Ovary (tissue), 9 donors: Measurements from ENCODE around the gene MAGI1. TPM values are rescaled to one million over a fixed set of nuclear protein-coding genes. Genes with fewer than 3 reads are reported as not detected.

Experiments used
- DNase-seq, 5 donors: peaks; one replicate each; pipeline ENCODE4 v3.0.0-alpha.2; 2019 to 2020
- H3K27ac ChIP-seq, 2 donors: fragments of 200-600 bp; one replicate each; pipeline versions ENCODE4 v1.5.1 to v1.8.0; 2019 to 2022
- H3K27me3 ChIP-seq: fragments of 200-600 bp; one replicate; pipeline ENCODE4 v1.8.0; 2022
- H3K36me3 ChIP-seq: fragments of 200-600 bp; sonication (generic); one replicate; pipeline ENCODE4 v1.5.1; 2019
- H3K4me1 ChIP-seq: one replicate; pipeline ENCODE4 v1.8.1; 2013; ENCODE audit warnings: mild to moderate bottlenecking, moderate library complexity; ENCODE audit not compliant: insufficient read depth
- H3K4me3 ChIP-seq: fragments of 200-600 bp; sonication (generic); one replicate; pipeline ENCODE4 v1.5.1; 2017
- H3K9me3 ChIP-seq, 2 donors: fragments of 200-600 bp in 1 of 2; sonication (generic) in 1 of 2; one replicate each; pipeline versions ENCODE4 v1.5.1 to v1.8.1; 2013 to 2019; ENCODE audit warnings: mild to moderate bottlenecking in 1 of 2, moderate library complexity in 1 of 2
- EP300 ChIP-seq: sonication (generic); formaldehyde crosslinking; IDR thresholded peaks from one replicate; pipeline ENCODE4 v1.6.1; 2017; ENCODE audit warnings: antibody characterized with exemption
- POLR2A ChIP-seq: fragments of 450-650 bp; IDR thresholded peaks from one replicate; pipeline ENCODE4 v1.6.1; 2017; ENCODE audit warnings: antibody characterized with exemption, mild to moderate bottlenecking, moderate library complexity
- WGBS, 3 donors: extraction: QIAGEN DNeasy Blood & Tissue Kit in 1 of 3; methylation state at CpG; one replicate each; pipeline versions ENCODE4 v1.1.5 to v1.1.7; 2013 to 2017; 5-methylcytosine and 5-hydroxymethylcytosine counted together
- intact Hi-C, 4 donors: fragments of 100-400 bp; cut with DNase I; formaldehyde crosslinking; loops; one replicate each; pipeline versions ENCODE4 v1.11.0 to v1.15.1; 2022 to 2023
- polyA plus RNA-seq, 2 donors: library from polyadenylated mRNA; stranded (reverse); fragments of 200-250 nt in 1 of 2; fragments of 350-450 nt in 1 of 2; fragmentation: Illumina TruSeq in 1 of 2; extraction: RNeasy Lipid Tissue Mini Kit (QIAGEN cat#74804) in 1 of 2; gene quantifications; one replicate each; pipeline ENCODE4 v1.2.3, GENCODE V29; 2013 to 2014
- total RNA-seq, 7 donors: library from RNA; depleted of rRNA in 2 of 7; stranded (reverse); fragments of >200 nt in 2 of 7; fragmentation: NEBNext Ultra II Directional in 3 of 7; extraction: Animal tissue kit (Norgen Biotek cat#: 25700) in 3 of 7; gene quantifications; one replicate each; pipeline versions ENCODE4 v1.1.0 to v1.2.4, GENCODE V29; 2016 to 2023
- TF ChIP-seq, protein P1 (sequence below), 3 donors: fragments of 450-650 bp in 2 of 3; fragments of 200-600 bp in 1 of 3; IDR thresholded peaks; one replicate each; pipeline versions ENCODE4 v1.5.1 to v1.8.0; 2016 to 2022; ENCODE audit warnings: antibody characterized with exemption in 3 of 3, mild to moderate bottlenecking in 1 of 3
- donor health status: DM: no; HTN: no; CAD: no; lungs with moderate emphysema.
- donor health status: DM: no; HTN: no; CAD: no.
- donor health status: Bipolar disorder and iron deficiency.
- donor health status: DM: yes; HTN: yes; CAD: no.
- donor health status: DM: no; HTN: no; CAD: no.
- donor health status: DM: yes; HTN: yes; CAD: no.

Gene MAGI1
- total and polyA plus RNA-seq, 9 donors = 5.5 to 35.7 (median 8.7) TPM

DNA sequence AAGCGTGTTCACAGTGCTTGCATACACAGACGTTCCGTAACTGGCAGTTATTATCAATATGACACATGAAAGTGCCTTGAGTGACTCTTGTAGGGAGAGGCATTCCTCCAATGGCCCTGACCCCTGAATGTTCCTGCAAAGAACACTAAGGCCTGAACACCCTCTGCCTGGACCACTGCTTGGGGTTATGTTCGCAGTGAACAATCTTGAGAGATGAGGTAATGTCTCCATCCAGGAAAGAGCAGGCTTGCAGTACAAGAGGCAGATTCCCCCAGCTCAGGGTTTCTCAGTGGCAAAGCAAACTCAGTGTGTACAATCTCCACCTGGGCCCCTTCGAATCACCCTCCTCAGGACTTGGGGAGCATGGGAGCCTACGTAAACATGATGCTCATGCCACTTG lies 324.6 kb downstream of the MAGI1 start:
- intact Hi-C loops = no loop called here
- peak in 3 of 5 donors; percentile 28 to 61 (median 49) for DNase-seq
- Histone ChIP-seq H3K27ac (no peak overlapping the region), H3K4me3 (no peak overlapping the region), H3K36me3 (no peaks in the 10 kb centered on the region), H3K9me3 (no peaks in the 10 kb centered on the region), H3K27me3 (no peaks in the 10 kb centered on the region), H3K4me1 (peaks cover 4% of the 10 kb centered on the region)
- TF ChIP-seq, protein P1, sequence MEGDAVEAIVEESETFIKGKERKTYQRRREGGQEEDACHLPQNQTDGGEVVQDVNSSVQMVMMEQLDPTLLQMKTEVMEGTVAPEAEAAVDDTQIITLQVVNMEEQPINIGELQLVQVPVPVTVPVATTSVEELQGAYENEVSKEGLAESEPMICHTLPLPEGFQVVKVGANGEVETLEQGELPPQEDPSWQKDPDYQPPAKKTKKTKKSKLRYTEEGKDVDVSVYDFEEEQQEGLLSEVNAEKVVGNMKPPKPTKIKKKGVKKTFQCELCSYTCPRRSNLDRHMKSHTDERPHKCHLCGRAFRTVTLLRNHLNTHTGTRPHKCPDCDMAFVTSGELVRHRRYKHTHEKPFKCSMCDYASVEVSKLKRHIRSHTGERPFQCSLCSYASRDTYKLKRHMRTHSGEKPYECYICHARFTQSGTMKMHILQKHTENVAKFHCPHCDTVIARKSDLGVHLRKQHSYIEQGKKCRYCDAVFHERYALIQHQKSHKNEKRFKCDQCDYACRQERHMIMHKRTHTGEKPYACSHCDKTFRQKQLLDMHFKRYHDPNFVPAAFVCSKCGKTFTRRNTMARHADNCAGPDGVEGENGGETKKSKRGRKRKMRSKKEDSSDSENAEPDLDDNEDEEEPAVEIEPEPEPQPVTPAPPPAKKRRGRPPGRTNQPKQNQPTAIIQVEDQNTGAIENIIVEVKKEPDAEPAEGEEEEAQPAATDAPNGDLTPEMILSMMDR (IDR thresholded peaks at IDR 0.05) = no peak
- TF ChIP-seq EP300 (no peak), POLR2A (no peak)
- WGBS, 3 donors = 31 to 43% (median 35%) methylated on average over 6 of the region's 6 CpGs

DNA sequence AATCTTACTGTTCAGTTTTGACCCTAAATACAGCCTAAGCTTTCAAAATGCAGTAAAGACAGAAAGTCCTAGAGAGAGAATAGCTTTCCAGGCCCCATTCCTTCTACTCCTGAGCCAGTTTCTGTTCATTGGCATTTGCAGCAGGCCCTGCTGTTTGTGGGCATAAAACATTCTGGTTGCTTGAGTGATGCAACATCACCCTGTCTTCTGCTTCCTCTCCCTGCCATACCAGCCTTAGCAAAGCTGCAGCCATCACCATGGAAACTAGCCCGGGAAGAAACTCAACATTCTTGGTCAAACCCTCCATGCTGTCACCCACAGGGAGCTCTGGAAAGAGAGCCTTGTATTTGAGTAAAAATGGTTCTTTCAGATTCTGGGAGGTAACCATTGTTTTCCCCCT lies 325.7 kb downstream of the MAGI1 start:
- no peak for TF ChIP-seq POLR2A
- TF ChIP-seq, protein P1 (IDR thresholded peaks at IDR 0.05) = no peak
- no peak for TF ChIP-seq EP300
- Histone ChIP-seq H3K36me3 (no peaks in the 10 kb centered on the region), H3K4me1 (peaks cover 4% of the 10 kb centered on the region), H3K27me3 (no peaks in the 10 kb centered on the region), H3K27ac (no peak overlapping the region), H3K4me3 (no peak overlapping the region), H3K9me3 (no peaks in the 10 kb centered on the region)
- WGBS, 3 donors = 38 to 53% (median 52%) methylated on average over 1 of the region's 1 CpG
- intact Hi-C loops = no loop called here
- no peak for DNase-seq

DNA sequence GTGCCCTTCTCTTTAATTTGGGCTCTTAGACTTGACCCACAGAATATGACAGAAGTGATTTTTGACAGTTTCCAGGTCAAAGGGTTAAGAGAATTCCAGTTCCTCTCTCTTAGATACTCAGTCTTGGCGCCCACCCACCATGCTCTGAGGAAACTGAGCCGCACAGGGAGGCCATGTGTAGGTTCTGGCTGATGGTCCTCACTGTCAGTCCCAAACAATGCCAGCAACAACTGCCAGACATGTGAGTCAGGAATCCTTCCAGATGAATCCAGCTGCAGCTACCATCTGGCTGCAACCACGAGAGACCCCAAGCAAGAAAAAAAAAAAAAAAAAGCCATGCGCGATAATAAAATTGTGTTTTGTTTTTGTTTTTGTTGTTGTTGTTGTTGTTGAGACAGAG lies 326.6 kb downstream of the MAGI1 start:
- TF ChIP-seq, protein P1 (IDR thresholded peaks at IDR 0.05) = no peak
- TF ChIP-seq POLR2A (no peak), EP300 (no peak)
- WGBS, 3 donors = 49 to 63% (median 50%) methylated on average over 5 of the region's 5 CpGs
- Histone ChIP-seq H3K27ac (no peak overlapping the region), H3K4me1 (peaks cover 4% of the 10 kb centered on the region), H3K9me3 (no peaks in the 10 kb centered on the region), H3K4me3 (no peak overlapping the region), H3K36me3 (no peaks in the 10 kb centered on the region), H3K27me3 (no peaks in the 10 kb centered on the region)
- no peak for DNase-seq
- intact Hi-C loops = no loop called here

DNA sequence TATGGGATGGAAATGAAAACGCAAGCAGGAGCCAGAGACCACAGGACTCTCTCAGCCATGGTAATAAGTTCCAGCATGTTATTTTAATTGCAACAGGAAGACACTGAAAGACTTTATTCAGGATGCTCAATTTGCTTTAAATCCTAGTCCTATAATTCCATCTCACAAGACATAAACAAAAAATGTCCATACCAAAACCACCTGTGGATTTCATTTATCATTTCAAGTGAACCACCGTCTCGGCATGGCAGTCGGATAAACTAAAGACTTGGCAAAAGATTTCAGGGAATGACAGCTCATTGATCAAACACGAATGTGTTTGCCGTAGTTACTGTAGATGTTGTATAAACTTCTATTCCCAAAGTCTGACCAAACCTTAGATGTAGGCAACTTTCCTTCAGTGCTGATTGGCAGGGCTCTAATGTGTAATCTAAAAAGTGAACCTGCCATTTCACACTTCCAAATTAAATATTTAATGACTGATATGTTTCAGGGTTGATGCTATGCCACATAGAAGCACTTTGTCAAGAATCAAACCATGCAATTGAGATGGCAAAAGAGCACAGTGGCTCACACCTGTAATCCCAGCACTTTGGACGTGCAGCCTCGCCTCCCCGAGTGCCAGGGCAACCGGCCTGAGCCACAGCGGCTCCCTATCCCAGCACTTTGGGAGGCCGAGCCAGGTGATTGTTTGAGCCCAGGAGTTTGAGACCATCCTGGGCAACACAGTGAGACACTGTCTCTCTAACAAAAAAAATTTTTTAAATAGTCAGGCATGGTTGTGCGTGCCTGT lies 331.7 kb downstream of the MAGI1 start:
- TF ChIP-seq, protein P1 (IDR thresholded peaks at IDR 0.05) = no peak
- TF ChIP-seq EP300 (no peak), POLR2A (no peak)
- no peaks in the 10 kb centered on the region for H3K27me3 ChIP-seq
- WGBS, 3 donors = 89 to 96% (median 92%) methylated on average over 13 of the region's 13 CpGs
- no peaks in the 10 kb centered on the region for H3K9me3 ChIP-seq
- no peaks in the 10 kb centered on the region for H3K4me1 ChIP-seq
- H3K27ac ChIP-seq = no peak overlapping the region
- no peak for DNase-seq
- intact Hi-C loops = no loop called here
- no peaks in the 10 kb centered on the region for H3K36me3 ChIP-seq
- H3K4me3 ChIP-seq = no peak overlapping the region
